IPS-11a (cell line): Measurements from ENCODE around the gene IKBKE.
A peak's percentile ranks its signal among the peaks of the same experiment; 100 is the strongest.

Source experiments
- H3K4me3 ChIP-seq: one replicate; pipeline ENCODE4 v1.5.1; 2013; ENCODE audit warnings: low read depth, low read length, control low read depth

The IKBKE gene

GRCh38 chr1:206469933-206470691 lies at the start of gene IKBKE:
Gene IKBKE, plus strand, starts transcription at chr1:206470476. Its CDS starts 2,752 bp downstream, at chr1:206473228.
- peak within 1 kb of the TSS; percentile 31 for H3K4me3 ChIP-seq

GRCh38 chr1:206421616-206422340 lies 48.5 kb upstream of the IKBKE start:
- H3K4me3 ChIP-seq: no peak overlapping the region

GRCh38 chr1:206422525-206422924 lies 47.8 kb upstream of the IKBKE start:
- no peak overlapping the region for H3K4me3 ChIP-seq

DNA sequence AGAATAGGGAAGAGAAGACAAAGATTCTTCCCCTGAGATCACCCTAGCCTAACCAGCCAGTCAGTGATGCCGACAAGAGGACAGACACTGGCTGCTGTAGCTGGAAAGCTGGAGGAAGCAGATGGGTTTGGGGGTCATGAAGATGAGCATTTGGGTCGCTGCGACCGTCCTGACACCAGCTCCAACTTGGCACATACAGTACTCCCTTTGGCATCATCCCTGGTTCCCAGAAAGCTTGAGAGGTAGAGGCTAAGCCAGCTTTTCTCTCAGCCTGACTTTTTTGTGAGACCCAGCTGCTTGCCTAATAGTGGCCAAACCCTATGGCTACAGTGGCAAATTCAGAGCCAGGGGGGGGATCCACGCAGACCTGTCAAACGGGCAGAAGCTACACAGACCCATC lies 43.0 kb upstream of the IKBKE start:
- H3K4me3 ChIP-seq: no peak overlapping the region

DNA sequence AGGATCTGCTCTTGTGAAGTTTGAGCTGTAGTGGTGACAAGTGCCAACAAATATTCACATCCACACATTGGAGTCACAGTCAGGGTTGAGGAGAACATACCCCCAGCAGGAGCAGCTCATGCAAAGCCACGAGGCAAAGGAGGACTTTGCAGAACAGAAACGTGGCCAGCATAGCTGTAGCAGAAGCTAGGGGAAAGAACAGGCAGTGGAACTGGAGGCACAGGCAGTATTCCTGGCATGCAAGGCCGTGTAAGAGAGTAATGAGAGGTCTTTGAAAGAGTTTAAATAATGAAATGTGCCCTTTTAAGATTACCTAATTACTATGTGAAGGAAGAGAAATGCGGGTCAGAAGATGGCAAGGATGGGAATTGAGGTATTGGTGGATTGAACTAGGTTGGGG lies 40.9 kb upstream of the IKBKE start:
- no peak overlapping the region for H3K4me3 ChIP-seq

GRCh38 chr1:206430031-206430983 lies 40.0 kb upstream of the IKBKE start:
- H3K4me3 ChIP-seq: no peak overlapping the region

GRCh38 chr1:206435445-206435844 lies 34.8 kb upstream of the IKBKE start:
- no peak overlapping the region for H3K4me3 ChIP-seq

GRCh38 chr1:206438554-206438953 lies 31.7 kb upstream of the IKBKE start:
- H3K4me3 ChIP-seq: no peak overlapping the region

- H3K4me3 ChIP-seq: no peak overlapping the region
Measured at GRCh38 chr1:206439205-206439604, 31.1 kb upstream of the IKBKE start.

GRCh38 chr1:206441336-206441967 lies 28.8 kb upstream of the IKBKE start:
- H3K4me3 ChIP-seq: no peak overlapping the region

DNA sequence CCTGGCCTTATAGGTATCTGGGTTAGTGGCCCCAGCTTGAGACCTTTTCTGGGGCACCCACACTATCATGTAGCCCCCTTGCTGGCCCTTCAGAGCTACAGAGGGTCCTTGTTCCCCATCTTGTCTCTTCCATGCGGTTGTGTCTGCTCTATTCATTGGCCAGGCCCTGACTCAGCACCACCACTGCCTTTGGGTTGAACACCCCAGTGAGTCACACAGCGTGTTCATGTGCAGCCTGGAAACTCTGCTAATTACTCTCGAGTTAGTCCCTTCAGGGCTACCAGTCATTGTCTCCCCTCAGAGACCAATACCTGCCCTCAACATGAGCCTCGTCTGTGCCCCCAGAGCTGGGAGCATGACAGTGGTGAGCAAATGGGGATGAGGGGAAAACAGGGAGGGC lies 28.2 kb upstream of the IKBKE start:
- no peak overlapping the region for H3K4me3 ChIP-seq

GRCh38 chr1:206445116-206445515 lies 25.2 kb upstream of the IKBKE start:
- no peak overlapping the region for H3K4me3 ChIP-seq

DNA sequence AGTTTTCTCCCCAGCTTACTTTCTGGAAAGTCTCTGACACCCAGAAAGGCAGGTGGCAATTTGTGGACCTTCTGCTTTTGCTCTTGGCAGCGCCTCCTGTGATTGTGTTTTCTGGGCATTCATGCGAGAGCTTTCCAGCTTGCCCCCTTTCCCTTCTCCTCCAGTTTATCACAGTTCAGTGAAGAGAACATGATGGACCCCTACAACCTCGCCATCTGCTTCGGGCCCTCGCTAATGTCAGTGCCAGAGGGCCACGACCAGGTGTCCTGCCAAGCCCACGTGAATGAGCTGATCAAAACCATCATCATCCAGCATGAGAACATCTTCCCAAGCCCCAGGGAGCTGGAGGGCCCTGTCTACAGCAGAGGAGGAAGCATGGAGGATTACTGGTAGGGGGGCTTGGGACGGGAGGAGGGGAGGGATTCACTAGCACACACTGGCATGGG lies 24.3 kb upstream of the IKBKE start:
- no peak overlapping the region for H3K4me3 ChIP-seq

GRCh38 chr1:206446688-206447421 lies 23.4 kb upstream of the IKBKE start:
- no peak overlapping the region for H3K4me3 ChIP-seq

DNA sequence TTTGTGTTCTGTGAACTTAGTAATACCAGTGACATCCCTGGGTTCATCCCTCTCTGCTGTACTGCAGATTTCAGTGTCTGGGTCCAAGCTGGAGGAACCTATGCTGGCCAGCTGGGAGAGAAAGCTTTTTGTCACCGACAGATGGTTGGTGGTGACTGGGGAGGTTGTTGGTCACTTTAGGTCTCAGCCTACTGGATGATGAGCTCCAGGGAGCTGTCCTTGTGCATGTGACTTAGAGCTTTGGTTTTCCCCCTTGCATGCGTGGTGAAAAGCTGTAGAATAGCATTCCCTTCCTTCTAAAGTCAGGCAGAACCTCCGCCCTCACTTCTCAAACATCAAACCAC lies 22.9 kb upstream of the IKBKE start:
- H3K4me3 ChIP-seq: no peak overlapping the region

DNA sequence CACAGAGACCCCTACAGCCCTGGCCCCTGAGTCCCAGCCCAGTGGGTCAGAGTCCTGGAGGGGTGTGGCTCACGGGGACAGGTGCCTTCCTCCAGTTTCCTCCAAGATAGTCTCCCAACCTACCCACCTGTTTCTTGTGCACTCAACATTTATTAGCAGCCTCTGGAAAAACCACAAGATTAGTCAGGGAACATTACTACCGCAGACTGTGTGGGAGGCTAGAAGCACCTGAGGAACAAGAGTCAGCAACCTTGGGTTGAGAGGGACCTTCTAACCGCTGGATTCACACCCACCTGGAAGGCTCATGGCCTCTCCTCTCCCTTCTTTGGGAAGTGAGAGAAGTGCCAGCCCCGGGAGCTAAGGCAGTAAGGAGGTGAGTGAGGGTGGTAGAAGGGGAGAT lies 22.5 kb upstream of the IKBKE start:
- H3K4me3 ChIP-seq: no peak overlapping the region

DNA sequence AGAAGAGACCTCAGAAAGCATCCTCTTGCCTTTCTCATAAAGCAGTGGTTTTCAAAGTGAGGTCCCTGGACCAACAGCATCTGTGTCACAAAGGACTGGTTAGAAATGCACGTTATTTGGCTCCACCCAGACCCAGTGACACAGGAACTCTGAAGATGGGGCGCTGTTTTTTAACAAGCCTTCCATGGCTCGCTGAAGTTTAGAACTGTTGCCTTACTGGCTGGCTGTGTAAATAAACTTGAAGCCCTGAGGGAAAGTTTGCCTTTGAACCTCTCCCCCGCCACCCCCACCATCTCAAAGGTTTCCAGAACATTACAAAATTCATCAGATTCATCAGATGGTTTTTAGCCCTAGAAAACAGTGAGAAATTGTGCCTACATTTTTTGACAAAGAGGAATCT lies 21.8 kb upstream of the IKBKE start:
- H3K4me3 ChIP-seq: no peak overlapping the region

- H3K4me3 ChIP-seq: no peak overlapping the region
Measured at GRCh38 chr1:206449565-206449964, 20.7 kb upstream of the IKBKE start.

DNA sequence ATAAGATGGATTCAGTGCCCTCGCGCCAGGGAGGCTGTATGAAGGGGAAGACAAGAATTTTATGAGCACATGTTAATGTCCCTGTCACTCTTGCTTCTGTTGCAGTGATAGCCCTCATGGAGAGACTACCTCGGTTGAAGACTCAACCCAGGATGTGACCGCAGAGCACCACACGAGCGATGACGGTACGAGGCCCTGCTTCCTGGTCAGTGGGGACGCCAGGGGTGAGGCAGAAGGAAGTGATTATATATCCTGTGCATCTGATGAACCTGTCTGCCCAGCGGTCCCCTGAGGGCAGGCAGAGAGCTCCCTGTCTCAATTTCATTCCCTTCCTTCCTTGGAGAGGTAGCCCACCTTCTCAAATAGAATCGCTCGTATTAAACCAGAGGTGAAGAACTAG lies 20.0 kb upstream of the IKBKE start:
- H3K4me3 ChIP-seq: no peak overlapping the region

- H3K4me3 ChIP-seq: no peak overlapping the region
Measured at GRCh38 chr1:206451134-206451686, 19.1 kb upstream of the IKBKE start.
